ENCODE results near the gene PDPK1.
"Not testable (repeated sequence)": the region's sequence is repeated elsewhere in the genome, so short reads cannot be mapped to it uniquely, and the experiment has no call there.

Gene PDPK1

DNA sequence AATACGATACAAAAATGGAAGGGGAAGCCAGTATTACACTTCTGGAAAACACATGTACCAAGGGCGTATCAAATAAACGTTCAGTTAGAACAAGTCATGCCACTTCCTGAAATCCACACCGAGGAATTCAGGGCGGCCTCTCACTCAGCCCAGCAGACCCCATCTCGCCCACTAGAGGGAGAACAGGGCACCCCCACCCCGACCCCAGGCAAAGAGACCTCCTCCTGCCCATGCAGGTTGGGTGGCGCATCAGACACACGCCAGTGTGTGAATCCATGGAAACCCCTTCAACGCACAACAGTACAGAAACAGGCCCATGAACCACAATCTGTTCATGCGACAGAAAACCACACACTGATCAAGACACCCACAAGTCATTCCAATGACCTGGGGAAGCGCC is 81.8 kb downstream of the PDPK1 start:
- not testable (repeated sequence) for DNase-seq

DNA sequence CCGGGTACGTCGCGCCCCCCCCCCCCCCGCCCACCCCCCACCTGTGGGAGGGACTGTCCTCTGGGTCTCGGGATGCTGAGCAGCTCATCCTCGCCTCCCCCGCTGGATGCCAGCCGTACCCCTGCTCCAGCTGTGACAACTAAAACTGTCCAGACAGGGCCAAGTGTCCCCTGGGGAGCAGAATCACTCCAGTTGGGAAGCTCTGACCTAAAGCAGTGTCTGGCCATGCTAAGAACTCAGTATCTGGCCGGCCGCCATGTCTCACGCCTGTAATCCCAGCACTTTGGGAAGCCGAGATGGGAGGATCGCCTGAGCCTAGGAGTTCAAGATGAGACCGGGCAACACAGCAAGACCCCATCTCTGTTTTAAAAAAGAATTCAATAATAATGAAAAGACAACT is 83.0 kb downstream of the PDPK1 start:
- DNase-seq, result not testable (repeated sequence)

DNA sequence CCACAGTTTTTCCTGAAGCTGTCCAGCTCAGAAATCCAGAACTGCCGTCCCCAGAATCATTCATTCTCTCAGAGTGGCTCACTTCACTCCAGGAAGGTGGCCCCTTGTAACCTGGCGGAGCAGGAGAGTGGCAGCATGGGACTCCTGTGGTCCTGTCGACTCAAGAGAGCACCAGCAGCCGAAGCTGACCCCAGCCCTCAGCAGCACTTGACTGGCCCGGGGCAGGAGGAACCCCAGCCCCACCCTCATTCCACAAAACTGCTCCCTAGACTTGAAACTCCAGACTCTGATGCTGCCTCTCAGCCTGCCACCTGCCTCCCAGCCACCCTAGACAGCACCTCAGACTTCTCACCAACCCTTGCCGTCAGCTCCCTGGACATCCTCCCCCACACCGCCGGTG is 83.6 kb downstream of the PDPK1 start:
- not testable (repeated sequence) for DNase-seq

DNA sequence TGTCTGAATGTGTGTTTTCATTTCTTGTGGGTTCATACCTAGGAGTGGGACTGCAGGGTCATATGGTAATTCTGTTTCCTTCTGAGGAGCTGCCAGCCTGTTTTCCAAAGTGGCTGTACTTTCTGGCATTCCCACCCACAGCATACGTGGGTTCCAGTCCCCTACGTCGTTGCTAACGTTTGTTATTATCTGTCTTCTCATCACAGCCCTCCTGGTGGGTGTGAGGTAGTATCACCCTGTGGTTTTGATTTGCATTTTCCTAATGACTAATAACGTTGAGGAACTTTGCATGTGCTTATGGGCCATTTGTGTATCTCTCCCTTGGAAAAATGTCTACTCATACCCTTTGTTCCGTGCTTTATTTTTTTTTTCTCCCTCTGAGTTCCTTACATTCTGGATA is 89.3 kb downstream of the PDPK1 start:
- not testable (repeated sequence) for DNase-seq

DNA sequence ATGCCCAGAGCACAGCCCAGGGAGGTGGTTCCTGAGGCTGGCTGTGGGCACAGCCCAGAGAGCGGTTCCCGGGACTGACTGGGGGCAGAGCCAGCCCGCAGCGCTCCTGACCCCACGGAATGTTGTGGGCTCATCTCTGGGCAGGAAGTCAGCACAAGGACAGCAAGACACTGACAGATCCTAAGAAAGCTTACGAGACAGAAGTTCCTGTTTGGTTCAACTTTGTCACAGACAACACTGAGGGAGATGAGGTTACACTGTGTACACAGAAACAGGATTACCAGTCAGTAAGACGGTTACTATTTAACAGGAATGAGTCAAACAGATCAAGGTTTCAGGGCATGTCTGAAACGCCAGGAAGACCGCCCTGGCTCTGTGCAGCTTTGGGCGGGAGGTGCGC is 93.4 kb downstream of the PDPK1 start:
- DNase-seq, result not testable (repeated sequence)

DNA sequence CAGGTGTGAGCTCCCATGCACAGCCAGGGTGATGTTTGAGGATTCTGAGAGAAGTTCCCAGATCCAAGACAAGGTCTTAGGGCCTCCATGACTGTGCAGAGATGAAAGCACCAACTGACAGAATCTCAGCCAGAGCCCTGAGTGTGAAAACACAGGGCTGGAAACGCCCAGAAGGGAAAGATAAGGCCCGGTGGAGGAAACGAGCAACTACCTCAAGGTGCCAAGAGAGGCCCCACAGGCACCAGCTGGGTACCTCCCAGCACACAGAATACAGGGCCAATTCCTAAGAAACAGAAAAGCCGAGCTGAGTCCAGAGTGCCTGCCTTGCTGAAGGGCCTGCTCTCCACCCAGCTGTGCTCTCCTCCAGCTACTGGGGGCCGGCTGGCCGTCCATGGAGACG is 94.5 kb downstream of the PDPK1 start:
- DNase-seq, result not testable (repeated sequence)

DNA sequence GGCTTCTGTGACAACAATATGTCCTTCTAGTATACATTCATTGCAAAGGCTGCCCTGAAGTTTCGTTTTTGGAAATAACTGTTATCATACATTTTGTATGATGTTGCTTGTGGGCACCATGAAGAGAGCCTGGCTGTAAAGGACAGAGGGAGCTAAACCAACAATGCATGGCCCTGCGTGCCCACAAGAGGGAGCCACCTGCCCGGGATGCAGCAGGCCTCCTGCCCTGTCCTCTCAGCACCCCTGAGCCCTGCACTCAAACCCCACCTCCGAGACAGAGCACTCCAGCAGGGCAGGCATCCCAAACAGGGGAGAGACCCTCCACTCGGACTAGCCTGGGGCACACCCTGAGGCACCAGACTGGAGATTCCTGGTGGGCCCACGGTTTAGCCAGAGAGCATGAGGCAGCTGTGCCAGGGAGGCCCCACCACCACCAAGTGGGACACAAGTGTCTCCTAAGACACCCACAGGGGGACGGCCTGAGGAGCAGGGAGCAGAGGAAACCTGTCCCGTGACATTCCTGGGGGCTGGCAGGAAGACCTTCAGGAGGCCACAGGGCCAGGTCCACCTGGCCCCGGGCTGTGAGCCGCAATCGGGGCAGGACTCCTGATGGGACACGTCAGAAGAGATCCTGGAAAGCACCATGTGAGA is 101.4 kb downstream of the PDPK1 start:
- not testable (repeated sequence) for DNase-seq

DNA sequence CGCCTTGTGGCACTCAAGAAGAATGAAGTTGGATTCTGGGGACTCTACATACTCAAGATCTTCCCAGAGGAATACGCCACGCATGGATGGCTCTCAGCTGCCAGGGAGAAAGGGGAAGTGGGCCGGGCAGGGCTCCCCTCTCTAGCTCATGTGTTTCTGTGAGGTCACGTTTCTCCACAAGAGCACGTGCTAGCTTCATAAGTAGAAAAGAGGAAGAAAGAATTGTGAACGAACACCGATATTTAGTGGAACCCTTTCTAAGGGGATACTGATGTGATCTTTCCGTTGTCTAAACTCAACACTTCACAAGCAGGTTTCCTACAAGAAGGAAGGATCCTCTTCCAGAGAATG is 101.9 kb downstream of the PDPK1 start:
- DNase-seq, result not testable (repeated sequence)

DNA sequence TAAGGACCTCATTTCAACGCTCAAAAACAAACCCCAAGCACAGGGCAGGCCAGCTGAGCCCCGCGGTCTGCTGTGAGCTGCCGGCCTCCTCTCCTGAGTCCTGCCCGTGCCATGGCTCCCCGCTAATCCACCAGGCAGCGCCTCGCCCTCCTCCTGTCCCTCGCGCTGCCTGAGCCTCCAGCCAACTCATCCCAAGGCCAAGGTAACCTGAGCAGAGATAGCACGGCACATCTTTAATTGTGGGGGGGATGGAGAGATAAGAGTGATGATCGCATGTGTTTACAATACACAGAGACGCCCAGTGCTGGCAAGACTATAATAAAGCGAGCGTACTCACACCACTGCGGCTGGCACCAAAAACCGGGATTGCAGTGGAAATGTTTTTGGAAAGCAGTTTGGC is 104.7 kb downstream of the PDPK1 start:
- DNase-seq, result not testable (repeated sequence)

DNA sequence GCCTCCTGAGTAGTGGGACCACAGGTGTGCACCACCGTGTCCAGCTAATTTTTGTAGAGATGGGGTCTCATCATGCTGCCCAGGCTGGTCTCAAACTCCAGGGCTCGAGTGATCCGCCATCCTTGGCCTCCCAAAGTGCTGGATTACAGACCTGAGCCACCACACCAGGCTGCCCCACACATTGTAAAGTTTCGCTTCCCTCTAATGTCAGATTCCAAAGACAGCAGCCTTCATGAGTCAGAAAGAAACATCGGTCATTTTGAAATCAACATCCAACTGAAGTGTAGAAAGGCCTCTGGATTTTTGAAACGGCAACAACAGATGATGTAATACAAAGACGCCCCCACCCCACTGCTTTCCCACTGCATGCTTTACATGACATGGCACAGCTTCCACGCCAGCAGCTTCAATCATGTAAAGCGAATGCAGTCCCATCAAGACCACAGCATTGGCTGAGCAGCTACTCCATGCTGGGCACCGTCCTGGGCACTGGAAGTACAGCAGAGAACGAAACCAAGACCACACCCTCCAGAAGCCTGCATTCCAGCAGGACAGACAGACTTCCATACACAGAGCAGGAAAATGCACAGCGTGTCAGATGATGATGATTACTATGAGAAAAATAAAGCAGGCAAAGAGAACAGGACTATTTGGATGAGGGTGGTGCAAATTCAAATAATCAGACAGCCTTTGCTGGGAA is 107.1 kb downstream of the PDPK1 start:
- DNase-seq, result not testable (repeated sequence)

DNA sequence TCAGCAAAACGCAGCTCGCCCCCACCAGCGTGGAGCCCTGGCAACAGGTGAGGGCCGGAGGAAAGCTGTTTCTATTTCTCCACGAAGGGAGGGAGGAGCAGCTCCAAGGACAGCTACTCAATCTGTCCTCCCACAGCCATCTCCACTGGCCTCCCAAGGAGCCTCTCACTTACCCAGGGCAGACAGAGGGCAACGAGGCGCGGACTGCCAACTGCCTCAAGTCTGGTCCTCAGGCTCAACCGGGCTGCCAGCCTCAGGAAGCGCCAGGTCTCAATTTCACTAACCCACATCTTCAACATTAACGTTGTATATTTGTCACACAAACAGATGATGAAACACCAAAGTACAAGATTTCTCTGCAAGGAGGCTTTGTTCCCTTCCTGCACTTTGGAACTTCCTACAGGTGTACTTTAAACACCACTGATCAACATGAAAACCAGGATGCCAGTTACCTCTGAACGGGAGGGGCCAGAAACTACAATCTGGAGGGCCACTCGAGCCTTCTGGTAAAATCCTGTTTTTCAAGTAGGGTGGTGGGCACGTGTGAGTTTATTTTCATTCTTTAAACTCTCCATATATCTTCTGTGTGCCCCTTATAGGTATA is 113.5 kb downstream of the PDPK1 start:
- DNase-seq, result not testable (repeated sequence)

All from fibroblast of skin of back (primary cell).